ENCODE results near the gene EFNB1. TPM values are rescaled to one million over a fixed set of nuclear protein-coding genes. Genes with fewer than 3 reads are reported as not detected.

The EFNB1 gene
- total RNA-seq, 4 donors from 2014 or later, result 54.1 to 85.3 (median 69.0) TPM

DNA sequence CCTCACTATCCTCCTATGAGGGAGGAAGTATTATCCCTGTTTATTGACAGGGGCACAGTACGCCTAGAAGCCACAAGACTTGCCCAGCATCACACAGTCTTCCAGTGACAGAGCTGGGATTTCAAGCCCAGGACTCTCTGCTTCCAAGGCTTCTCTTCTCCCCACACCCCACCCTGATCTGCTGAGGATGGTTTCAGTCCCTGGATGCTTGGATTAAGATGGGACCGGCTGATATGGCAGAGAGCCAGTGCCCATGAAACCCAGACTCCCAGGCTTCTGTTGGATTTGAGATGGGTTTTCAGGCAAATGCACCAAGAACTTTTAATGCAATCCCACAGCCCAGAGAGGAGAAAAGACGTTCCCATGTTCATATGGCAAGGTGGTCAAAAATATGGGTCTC is 23.2 kb downstream of the EFNB1 start:
- no peak overlapping the region for H3K27ac ChIP-seq
- in situ Hi-C loops (cut with MboI; ENCODE audit: low pct_ligation_motif_present in 1 of 4, low pct_unique_long_range_greater_than_20kb in 1 of 4, low sequenced_read_pairs in 3 of 4), result no loop called here

DNA sequence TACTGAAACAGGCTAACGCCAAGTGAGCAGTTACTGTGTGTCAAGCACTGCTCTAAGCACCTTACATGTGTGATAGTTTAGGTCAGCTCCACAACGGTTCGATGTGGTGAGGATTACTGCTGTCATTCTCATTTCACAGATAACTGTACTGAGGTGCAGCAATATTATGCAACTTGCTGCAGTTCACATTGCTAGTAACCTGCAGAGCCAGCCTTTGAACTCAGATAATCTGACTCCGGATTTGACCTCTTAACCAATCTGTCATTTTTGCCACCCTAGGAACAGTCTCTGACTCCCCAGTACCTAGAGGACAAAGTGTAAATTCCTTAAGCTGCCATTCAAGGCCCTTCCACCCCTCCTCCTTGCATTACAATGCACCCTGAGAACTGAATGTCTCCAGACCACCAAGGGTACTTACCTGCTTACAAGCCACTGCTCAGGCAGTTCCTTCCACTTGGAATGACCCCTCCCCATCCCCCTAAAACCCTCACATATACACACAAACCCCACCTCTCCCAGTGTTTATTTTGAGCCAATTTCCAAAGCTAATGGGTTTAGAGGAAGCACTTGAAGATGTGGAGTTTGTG is 24.9 kb downstream of the EFNB1 start:
- 77% methylated on average over 4 of the region's 4 CpGs; no CpG with 5 or more reads in 1 of the 2 donors for WGBS, 2 donors (ENCODE audit: low coverage in 1 of 2)
- in situ Hi-C loops (cut with MboI; ENCODE audit: low pct_ligation_motif_present in 1 of 4, low pct_unique_long_range_greater_than_20kb in 1 of 4, low sequenced_read_pairs in 3 of 4) (no loop called here), intact Hi-C loops (cut with DNase I; ENCODE audit: low total_unique reads) (no loop called here)
- H3K27ac ChIP-seq, result no peak overlapping the region
- H3K27me3 ChIP-seq, result no peaks in the 10 kb centered on the region
- no peaks in the 10 kb centered on the region for H3K9me3 ChIP-seq
- DNase-seq, result no peak
- H3K4me1 ChIP-seq, result peaks cover 0 to 5% (median 2%) of the 10 kb centered on the region in 4 donors
- H3K4me3 ChIP-seq, result no peak overlapping the region
- no peaks in the 10 kb centered on the region for H3K36me3 ChIP-seq
- TF ChIP-seq POLR2AphosphoS5 (IDR thresholded peaks at IDR 0.05) (no peak), POLR2A (IDR thresholded peaks at IDR 0.05) (no peak), EP300 (IDR thresholded peaks at IDR 0.05; ENCODE audit: low read depth) (no peak)
- TF ChIP-seq, protein P1, sequence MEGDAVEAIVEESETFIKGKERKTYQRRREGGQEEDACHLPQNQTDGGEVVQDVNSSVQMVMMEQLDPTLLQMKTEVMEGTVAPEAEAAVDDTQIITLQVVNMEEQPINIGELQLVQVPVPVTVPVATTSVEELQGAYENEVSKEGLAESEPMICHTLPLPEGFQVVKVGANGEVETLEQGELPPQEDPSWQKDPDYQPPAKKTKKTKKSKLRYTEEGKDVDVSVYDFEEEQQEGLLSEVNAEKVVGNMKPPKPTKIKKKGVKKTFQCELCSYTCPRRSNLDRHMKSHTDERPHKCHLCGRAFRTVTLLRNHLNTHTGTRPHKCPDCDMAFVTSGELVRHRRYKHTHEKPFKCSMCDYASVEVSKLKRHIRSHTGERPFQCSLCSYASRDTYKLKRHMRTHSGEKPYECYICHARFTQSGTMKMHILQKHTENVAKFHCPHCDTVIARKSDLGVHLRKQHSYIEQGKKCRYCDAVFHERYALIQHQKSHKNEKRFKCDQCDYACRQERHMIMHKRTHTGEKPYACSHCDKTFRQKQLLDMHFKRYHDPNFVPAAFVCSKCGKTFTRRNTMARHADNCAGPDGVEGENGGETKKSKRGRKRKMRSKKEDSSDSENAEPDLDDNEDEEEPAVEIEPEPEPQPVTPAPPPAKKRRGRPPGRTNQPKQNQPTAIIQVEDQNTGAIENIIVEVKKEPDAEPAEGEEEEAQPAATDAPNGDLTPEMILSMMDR (IDR thresholded peaks at IDR 0.05), result no peak

More for the DNA sequence above, 23.2 kb downstream of the EFNB1 start:
- no peaks in the 10 kb centered on the region for H3K9me3 ChIP-seq
- H3K4me3 ChIP-seq, result no peak overlapping the region
- intact Hi-C loops (cut with DNase I; ENCODE audit: low total_unique reads), result no loop called here
- H3K27me3 ChIP-seq, result no peaks in the 10 kb centered on the region
- TF ChIP-seq, protein P1 (IDR thresholded peaks at IDR 0.05), result no peak
- TF ChIP-seq EP300 (IDR thresholded peaks at IDR 0.05; ENCODE audit: low read depth), result no peak
- H3K36me3 ChIP-seq, result no peaks in the 10 kb centered on the region
- H3K4me1 ChIP-seq, result peaks cover 0 to 6% (median 2%) of the 10 kb centered on the region in 4 donors
- WGBS, 2 donors (ENCODE audit: low coverage in 1 of 2), result 74% methylated on average over 3 of the region's 3 CpGs; no CpG with 5 or more reads in 1 of the 2 donors
- no peak for DNase-seq

DNA sequence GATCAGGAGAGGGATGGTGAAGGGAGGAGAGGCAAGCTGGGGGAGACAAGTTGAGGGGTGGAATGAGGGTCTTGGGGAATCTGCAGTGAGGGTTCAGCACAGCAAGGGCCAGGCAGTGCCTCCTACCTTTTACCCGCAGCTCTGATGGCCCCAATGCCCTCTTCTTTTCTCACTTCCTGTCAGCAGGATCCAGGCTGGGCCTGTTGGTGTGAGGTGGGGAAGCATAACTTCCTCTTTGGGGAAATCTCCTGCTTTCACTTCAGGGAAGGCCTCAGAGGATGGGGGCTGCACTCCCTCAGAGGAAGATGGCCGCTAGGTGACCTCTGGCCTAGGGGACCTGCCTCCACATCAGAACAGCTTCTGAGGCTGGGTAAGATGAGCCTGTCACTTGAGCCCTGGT is 36.5 kb downstream of the EFNB1 start:
- 65% methylated on average over 2 of the region's 2 CpGs; no CpG with 5 or more reads in 1 of the 2 donors for WGBS, 2 donors (ENCODE audit: low coverage in 1 of 2)
- no peak for DNase-seq
- Histone ChIP-seq H3K9me3 (no peaks in the 10 kb centered on the region), H3K4me3 (no peak overlapping the region), H3K36me3 (no peaks in the 10 kb centered on the region), H3K4me1 (peaks cover 0 to 21% (median 0%) of the 10 kb centered on the region in 4 donors), H3K27ac (no peak overlapping the region), H3K27me3 (no peaks in the 10 kb centered on the region)
- intact Hi-C loops (cut with DNase I; ENCODE audit: low total_unique reads), result no loop called here
- in situ Hi-C loops (cut with MboI; ENCODE audit: low pct_ligation_motif_present in 1 of 4, low pct_unique_long_range_greater_than_20kb in 1 of 4, low sequenced_read_pairs in 3 of 4), result no loop called here
- no peak for TF ChIP-seq POLR2AphosphoS5 (IDR thresholded peaks at IDR 0.05)
- TF ChIP-seq, protein P1 (IDR thresholded peaks at IDR 0.05), result no peak
- no peak for TF ChIP-seq EP300 (IDR thresholded peaks at IDR 0.05; ENCODE audit: low read depth)
- TF ChIP-seq POLR2A (IDR thresholded peaks at IDR 0.05), result no peak

DNA sequence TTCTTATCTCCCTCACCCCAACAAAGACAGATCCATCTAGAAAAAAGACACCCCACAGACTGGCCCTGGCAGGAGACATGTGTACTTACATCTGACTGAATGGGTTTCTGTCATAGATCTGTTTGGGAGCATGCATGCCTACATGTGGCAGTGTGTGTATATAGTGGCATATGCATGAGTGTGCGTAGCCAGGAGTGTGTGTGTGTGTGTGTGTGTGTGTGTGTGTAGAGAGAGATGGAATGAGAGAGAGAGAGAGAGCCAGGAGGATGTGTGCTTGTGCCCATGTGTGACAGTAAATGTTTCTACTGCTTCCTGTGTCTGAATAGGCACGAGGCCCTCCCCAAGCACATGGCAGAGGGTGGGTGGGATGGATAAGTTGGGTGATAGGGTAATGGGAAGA is 37.1 kb downstream of the EFNB1 start:
- Histone ChIP-seq H3K36me3 (no peaks in the 10 kb centered on the region), H3K9me3 (no peaks in the 10 kb centered on the region), H3K27me3 (no peaks in the 10 kb centered on the region), H3K4me1 (peaks cover 0 to 23% (median 0%) of the 10 kb centered on the region in 4 donors), H3K4me3 (no peak overlapping the region), H3K27ac (no peak overlapping the region)
- intact Hi-C loops (cut with DNase I; ENCODE audit: low total_unique reads), result no loop called here
- in situ Hi-C loops (cut with MboI; ENCODE audit: low pct_ligation_motif_present in 1 of 4, low pct_unique_long_range_greater_than_20kb in 1 of 4, low sequenced_read_pairs in 3 of 4), result no loop called here
- TF ChIP-seq, protein P1 (IDR thresholded peaks at IDR 0.05), result no peak
- TF ChIP-seq POLR2AphosphoS5 (IDR thresholded peaks at IDR 0.05), result no peak
- TF ChIP-seq EP300 (IDR thresholded peaks at IDR 0.05; ENCODE audit: low read depth), result no peak
- no peak for TF ChIP-seq POLR2A (IDR thresholded peaks at IDR 0.05)
- DNase-seq, result no peak
- 70% methylated on average over 2 of the region's 2 CpGs; no CpG with 5 or more reads in 1 of the 2 donors for WGBS, 2 donors (ENCODE audit: low coverage in 1 of 2)
